Neutrophil (primary cell): ENCODE results near the gene FYB1.
A peak's percentile ranks its signal among the peaks of the same experiment; 100 is the strongest.
"Not testable (repeated sequence)": the region's sequence is repeated elsewhere in the genome, so short reads cannot be mapped to it uniquely, and the experiment has no call there.

ENCODE experiments used
- H3K27ac ChIP-seq: fragments of 200-600 bp; sonication (generic); 2 replicates; pipeline ENCODE4 v1.5.1; 2016; ENCODE audit warnings: mild to moderate bottlenecking, moderate library complexity
- H3K27me3 ChIP-seq: fragments of 200-600 bp; sonication (generic); 2 replicates; pipeline ENCODE4 v1.6.0; 2016; ENCODE audit warnings: mild to moderate bottlenecking
- H3K36me3 ChIP-seq: fragments of 200-600 bp; sonication (generic); 2 replicates; pipeline ENCODE4 v1.5.1; 2017
- H3K4me1 ChIP-seq, 2 experiments: fragments of 200-600 bp in 1 of 2; sonication (generic) in 1 of 2; 1 replicate in 1 of 2; 2 replicates in 1 of 2; pipeline versions ENCODE4 v1.5.1 to v1.6.1; 2013 to 2016; ENCODE audit warnings: low read depth in 1 of 2, low read length in 1 of 2, mild to moderate bottlenecking in 1 of 2, moderate library complexity in 1 of 2; ENCODE audit not compliant: control insufficient read depth in 1 of 2, insufficient read depth in 1 of 2
- H3K4me3 ChIP-seq, 2 experiments: fragments of 200-600 bp in 1 of 2; sonication (generic) in 1 of 2; 1 replicate in 1 of 2; 2 replicates in 1 of 2; pipeline ENCODE4 v1.5.1; 2013 to 2016; ENCODE audit warnings: low read depth in 1 of 2, low read length in 1 of 2, mild to moderate bottlenecking in 1 of 2, moderate library complexity in 1 of 2
- H3K9me3 ChIP-seq: fragments of 200-600 bp; sonication (generic); 2 replicates; pipeline ENCODE4 v1.5.1; 2016
- TF ChIP-seq, protein P1 (sequence below): fragments of 200-600 bp; sonication (generic); IDR thresholded peaks from 2 replicates; pipeline ENCODE4 v1.5.1; 2016; ENCODE audit warnings: antibody characterized with exemption

Gene FYB1

DNA sequence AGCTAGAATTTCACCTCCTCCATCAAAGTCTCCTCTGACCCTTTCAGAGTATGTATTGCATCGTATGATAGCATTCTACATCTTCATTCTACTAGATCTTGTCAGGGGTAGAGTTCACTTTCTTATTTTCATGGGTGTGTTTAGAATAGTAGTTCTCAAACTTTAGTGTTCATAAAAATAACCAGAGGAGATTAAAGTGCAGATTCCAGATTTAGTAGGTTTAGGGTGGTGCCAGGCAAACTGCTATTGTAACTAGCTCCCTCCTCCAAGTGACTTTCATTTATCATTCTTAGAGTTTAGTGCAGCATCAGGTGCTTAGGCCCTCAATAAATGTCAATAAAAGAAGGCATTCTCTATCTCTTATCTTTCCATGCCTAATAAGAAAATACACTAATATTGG, 7.2 kb upstream of the FYB1 start:
- no peaks in the 10 kb centered on the region for H3K27me3 ChIP-seq
- H3K36me3 ChIP-seq, result no peaks in the 10 kb centered on the region
- TF ChIP-seq, protein P1, sequence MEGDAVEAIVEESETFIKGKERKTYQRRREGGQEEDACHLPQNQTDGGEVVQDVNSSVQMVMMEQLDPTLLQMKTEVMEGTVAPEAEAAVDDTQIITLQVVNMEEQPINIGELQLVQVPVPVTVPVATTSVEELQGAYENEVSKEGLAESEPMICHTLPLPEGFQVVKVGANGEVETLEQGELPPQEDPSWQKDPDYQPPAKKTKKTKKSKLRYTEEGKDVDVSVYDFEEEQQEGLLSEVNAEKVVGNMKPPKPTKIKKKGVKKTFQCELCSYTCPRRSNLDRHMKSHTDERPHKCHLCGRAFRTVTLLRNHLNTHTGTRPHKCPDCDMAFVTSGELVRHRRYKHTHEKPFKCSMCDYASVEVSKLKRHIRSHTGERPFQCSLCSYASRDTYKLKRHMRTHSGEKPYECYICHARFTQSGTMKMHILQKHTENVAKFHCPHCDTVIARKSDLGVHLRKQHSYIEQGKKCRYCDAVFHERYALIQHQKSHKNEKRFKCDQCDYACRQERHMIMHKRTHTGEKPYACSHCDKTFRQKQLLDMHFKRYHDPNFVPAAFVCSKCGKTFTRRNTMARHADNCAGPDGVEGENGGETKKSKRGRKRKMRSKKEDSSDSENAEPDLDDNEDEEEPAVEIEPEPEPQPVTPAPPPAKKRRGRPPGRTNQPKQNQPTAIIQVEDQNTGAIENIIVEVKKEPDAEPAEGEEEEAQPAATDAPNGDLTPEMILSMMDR, result no peak
- H3K9me3 ChIP-seq, result no peaks in the 10 kb centered on the region
- peaks cover 64 to 66% of the 10 kb centered on the region in 2 experiments for H3K4me1 ChIP-seq
- no peak overlapping the region for H3K4me3 ChIP-seq
- H3K27ac ChIP-seq, result peak overlapping the region; percentile 97

DNA sequence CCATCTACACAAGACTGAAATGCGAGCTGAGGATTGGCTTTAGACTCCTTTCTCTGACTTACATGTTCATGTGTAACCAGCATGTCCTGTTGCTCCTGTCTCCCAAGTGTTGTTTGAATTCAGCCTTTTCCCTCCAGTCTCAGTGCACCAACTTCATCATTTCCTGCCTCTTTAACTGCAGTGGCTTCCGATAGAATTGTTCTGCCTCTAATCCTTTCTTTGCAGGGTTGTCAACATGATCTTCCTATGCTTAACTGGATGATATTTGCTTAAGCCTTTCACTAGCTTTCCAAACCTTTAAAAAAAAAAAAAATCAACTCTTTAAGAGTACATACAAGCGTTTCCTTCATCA, 6.7 kb upstream of the FYB1 start:
- TF ChIP-seq, protein P1, result no peak
- peak overlapping the region in 1 of 2 experiments; percentile 8 for H3K4me3 ChIP-seq
- H3K4me1 ChIP-seq, result peaks cover 69 to 71% of the 10 kb centered on the region in 2 experiments
- no peaks in the 10 kb centered on the region for H3K36me3 ChIP-seq
- no peaks in the 10 kb centered on the region for H3K9me3 ChIP-seq
- peak overlapping the region; percentile 97 for H3K27ac ChIP-seq
- no peaks in the 10 kb centered on the region for H3K27me3 ChIP-seq

DNA sequence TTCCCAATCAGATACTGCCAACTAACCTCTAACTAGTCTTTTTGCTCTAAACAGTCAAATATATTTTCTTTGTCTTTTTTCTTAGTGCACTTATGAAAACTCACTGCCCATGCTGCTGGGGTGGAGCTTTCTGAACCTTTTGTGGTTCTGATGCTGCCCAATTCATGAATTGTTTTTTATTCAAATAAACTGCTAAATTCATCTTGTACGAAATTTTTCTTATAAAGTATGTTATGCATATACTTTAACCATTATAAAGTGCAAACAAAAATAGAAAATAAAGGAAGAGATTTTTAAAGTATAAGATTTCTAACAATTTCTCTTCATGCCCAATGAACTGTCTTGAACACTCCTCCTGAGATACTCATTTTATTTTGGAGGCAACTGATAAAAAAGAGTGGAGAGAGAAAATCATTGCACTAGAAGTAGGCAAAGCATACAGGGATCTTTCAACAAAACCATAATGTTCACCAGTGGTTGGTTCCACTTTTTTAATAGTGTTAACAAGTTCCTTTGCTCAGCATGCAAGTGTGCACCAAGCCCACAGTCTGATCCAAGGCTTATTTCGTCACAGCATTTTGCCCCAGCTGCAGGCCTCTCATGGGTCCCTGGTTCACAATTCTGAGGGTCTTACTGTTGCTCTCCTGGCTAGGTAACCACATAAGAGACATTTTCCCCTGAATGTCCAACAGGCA, 6.2 kb upstream of the FYB1 start:
- Histone ChIP-seq H3K36me3 (no peaks in the 10 kb centered on the region), H3K9me3 (no peaks in the 10 kb centered on the region), H3K4me3 (peak overlapping the region in 1 of 2 experiments; percentile 8), H3K27me3 (no peaks in the 10 kb centered on the region), H3K27ac (peak overlapping the region; percentile 97), H3K4me1 (peaks cover 74 to 76% of the 10 kb centered on the region in 2 experiments)
- TF ChIP-seq, protein P1, result no peak

DNA sequence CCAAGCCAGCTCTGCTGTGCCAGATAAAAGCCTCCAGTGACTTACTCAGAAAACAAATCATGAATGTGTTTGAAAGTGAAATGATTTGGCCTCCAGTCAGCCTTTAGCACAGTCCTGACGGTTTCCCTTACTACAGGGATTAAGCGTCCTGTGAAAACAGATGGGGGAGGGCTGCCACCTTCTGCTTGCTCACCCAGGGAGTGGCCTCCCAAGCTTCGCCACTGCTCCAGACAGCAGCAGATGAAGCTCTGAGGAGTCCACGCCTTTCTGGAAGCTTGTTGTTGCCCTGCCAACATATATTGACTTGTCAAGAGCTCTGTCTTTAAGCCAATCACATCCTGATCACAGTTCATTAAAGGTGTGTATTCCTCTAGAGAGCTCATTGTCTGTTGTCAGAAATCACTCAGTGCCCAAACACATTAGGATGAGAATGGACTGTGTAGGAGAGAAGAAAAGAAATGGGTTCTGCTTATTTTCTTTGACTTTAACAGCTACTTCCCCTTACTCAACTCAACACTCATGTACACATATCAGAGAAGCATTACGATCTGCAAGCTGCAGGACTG, 4.9 kb upstream of the FYB1 start:
- TF ChIP-seq, protein P1, result no peak
- no peaks in the 10 kb centered on the region for H3K9me3 ChIP-seq
- no peaks in the 10 kb centered on the region for H3K27me3 ChIP-seq
- H3K4me3 ChIP-seq, result peak overlapping the region; percentile 33 to 35
- peak overlapping the region; percentile 97 for H3K27ac ChIP-seq
- H3K36me3 ChIP-seq, result no peaks in the 10 kb centered on the region
- H3K4me1 ChIP-seq, result peaks cover 84 to 89% of the 10 kb centered on the region in 2 experiments

DNA sequence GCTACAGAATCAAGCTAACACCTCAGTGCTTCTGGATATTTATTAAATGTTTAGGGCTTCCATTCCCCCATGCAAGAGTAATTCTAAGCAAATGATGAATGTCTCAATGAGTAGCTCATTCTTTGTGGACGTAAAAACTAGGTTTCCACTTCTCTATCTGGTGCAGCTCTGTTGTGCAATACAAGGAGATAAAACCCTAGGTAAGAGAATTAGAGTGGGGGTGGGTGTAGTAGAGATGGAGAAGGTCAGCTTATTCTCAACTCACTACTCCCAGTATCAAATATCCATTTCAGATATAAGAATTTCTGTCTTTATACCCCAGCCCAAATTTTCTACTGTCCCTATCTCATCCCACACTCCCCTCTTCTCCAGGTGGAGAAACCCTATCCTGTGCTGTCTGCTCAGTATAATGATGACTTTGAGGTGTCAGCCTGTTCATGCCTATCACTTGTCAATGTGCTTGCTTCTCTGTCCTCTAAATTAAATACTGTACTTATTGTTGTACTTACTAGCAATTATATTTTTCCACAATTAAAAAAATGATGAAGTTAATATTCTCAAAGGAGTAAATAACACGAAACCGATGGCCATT, 4.3 kb upstream of the FYB1 start:
- peak overlapping the region; percentile 33 to 35 for H3K4me3 ChIP-seq
- no peaks in the 10 kb centered on the region for H3K27me3 ChIP-seq
- peak overlapping the region; percentile 97 for H3K27ac ChIP-seq
- peaks cover 83 to 85% of the 10 kb centered on the region in 2 experiments for H3K4me1 ChIP-seq
- TF ChIP-seq, protein P1, result no peak
- H3K36me3 ChIP-seq, result no peaks in the 10 kb centered on the region
- H3K9me3 ChIP-seq, result no peaks in the 10 kb centered on the region

DNA sequence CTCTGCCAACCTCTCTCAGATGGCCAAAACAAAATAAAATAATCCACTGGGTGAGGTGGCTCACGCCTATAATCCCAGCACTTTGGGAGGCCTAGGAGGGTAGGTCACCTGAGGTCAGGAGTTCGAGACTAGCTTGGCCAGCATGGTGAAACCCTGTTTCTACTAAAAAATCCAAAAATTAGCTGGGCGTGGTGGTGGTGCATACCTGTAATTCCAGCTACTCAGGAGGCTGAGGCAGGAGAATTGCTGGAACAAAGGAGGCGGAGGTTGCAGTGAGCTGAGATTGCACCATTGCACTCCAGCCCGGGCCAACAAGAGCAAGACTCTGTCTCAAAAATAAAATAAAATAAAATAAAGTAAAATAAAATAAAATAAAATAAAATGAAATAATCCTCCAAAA, 2.3 kb upstream of the FYB1 start:
- peaks cover 90 to 94% of the 10 kb centered on the region in 2 experiments for H3K4me1 ChIP-seq
- H3K9me3 ChIP-seq, H3K27me3 ChIP-seq, H3K4me3 ChIP-seq, H3K36me3 ChIP-seq: not testable (repeated sequence)
- peak overlapping the region; percentile 97 for H3K27ac ChIP-seq
